Rectal smooth muscle tissue (tissue), 1 donor: ENCODE data around the gene PARS2.
A peak's percentile ranks its signal among the peaks of the same experiment; 100 is the strongest.

ENCODE experiments used
- H3K27ac ChIP-seq: one replicate; pipeline ENCODE4 v1.7.0; 2013; ENCODE audit warnings: low read depth, low read length, inconsistent platforms
- H3K27me3 ChIP-seq: one replicate; pipeline ENCODE4 v1.7.0; 2013; ENCODE audit warnings: low read length; ENCODE audit not compliant: control insufficient read depth, insufficient read depth
- H3K36me3 ChIP-seq: one replicate; pipeline ENCODE4 v1.7.0; 2013; ENCODE audit warnings: low read length; ENCODE audit not compliant: control insufficient read depth, insufficient read depth
- H3K4me1 ChIP-seq: one replicate; pipeline ENCODE4 v1.7.0; 2013; ENCODE audit warnings: low read length; ENCODE audit not compliant: control insufficient read depth, insufficient read depth
- H3K4me3 ChIP-seq: one replicate; pipeline ENCODE4 v1.7.0; 2013; ENCODE audit warnings: low read length
- H3K9ac ChIP-seq: one replicate; pipeline ENCODE4 v1.7.0; 2013; ENCODE audit warnings: low read length

PARS2 gene

GRCh38 chr1:54795841-54796468 is 31.6 kb upstream of the PARS2 start:
- no peak overlapping the region for H3K27ac ChIP-seq
- no peaks in the 10 kb centered on the region for H3K36me3 ChIP-seq
- H3K27me3 ChIP-seq, result no peaks in the 10 kb centered on the region
- peaks cover 4% of the 10 kb centered on the region for H3K4me1 ChIP-seq
- no peak overlapping the region for H3K4me3 ChIP-seq
- H3K9ac ChIP-seq, result no peak overlapping the region

- Histone ChIP-seq H3K9ac (no peak overlapping the region), H3K36me3 (no peaks in the 10 kb centered on the region), H3K4me1 (peaks cover 4% of the 10 kb centered on the region), H3K27me3 (no peaks in the 10 kb centered on the region), H3K27ac (no peak overlapping the region), H3K4me3 (no peak overlapping the region)
Measured at GRCh38 chr1:54795356-54795665, 31.0 kb upstream of the PARS2 start.

- Histone ChIP-seq H3K4me3 (no peak overlapping the region), H3K9ac (no peak overlapping the region), H3K4me1 (peaks cover 4% of the 10 kb centered on the region), H3K27me3 (no peaks in the 10 kb centered on the region), H3K36me3 (peaks cover 3% of the 10 kb centered on the region), H3K27ac (no peak overlapping the region)
Measured at GRCh38 chr1:54794451-54795355, 30.4 kb upstream of the PARS2 start.

- Histone ChIP-seq H3K27ac (peak overlapping the region; percentile 59), H3K4me3 (no peak overlapping the region), H3K9ac (no peak overlapping the region), H3K27me3 (no peaks in the 10 kb centered on the region), H3K36me3 (peaks cover 4% of the 10 kb centered on the region), H3K4me1 (peaks cover 4% of the 10 kb centered on the region)
Measured at GRCh38 chr1:54792686-54793282, 28.5 kb upstream of the PARS2 start.

DNA sequence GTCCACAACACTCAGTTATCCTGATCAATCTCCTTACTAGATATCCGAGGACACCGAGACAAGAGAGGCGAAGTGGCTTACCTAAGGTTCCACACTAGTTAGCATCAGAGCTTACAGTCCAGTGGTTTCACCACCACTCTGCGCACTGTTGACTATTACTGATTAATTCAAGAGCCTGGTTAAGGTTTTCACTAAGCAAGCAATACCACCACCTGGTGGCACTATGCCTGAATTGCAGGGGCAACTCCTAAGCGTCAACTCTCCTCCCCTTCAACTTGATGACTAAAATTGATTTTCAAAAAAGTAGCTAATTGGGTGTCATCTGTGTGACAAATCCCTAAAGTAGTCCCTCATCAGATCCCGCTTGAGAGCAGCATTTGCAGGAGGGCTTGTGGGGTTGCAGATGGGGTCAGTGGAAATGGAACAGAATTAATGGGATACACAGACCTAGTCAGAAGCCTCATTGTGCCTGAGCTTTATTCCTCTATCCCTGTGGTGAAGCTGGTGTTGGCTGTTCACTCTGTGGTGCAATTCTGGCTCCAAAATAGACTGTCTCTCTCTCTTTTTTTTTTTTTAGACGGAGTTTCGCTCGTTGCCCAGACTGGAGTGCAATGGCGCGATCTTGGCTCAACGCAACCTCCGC is 27.7 kb upstream of the PARS2 start:
- Histone ChIP-seq H3K27me3 (no peaks in the 10 kb centered on the region), H3K27ac (no peak overlapping the region), H3K4me3 (no peak overlapping the region), H3K4me1 (peaks cover 4% of the 10 kb centered on the region), H3K36me3 (peaks cover 4% of the 10 kb centered on the region), H3K9ac (no peak overlapping the region)

- Histone ChIP-seq H3K27ac (no peak overlapping the region), H3K36me3 (peaks cover 4% of the 10 kb centered on the region), H3K9ac (no peak overlapping the region), H3K4me3 (no peak overlapping the region), H3K4me1 (peaks cover 4% of the 10 kb centered on the region), H3K27me3 (no peaks in the 10 kb centered on the region)
Measured at GRCh38 chr1:54788459-54788858, 24.1 kb upstream of the PARS2 start.

- Histone ChIP-seq H3K9ac (no peak overlapping the region), H3K4me1 (peaks cover 4% of the 10 kb centered on the region), H3K27me3 (no peaks in the 10 kb centered on the region), H3K4me3 (no peak overlapping the region), H3K27ac (no peak overlapping the region), H3K36me3 (peaks cover 4% of the 10 kb centered on the region)
Measured at GRCh38 chr1:54787604-54788003, 23.3 kb upstream of the PARS2 start.

- H3K27ac ChIP-seq, result no peak overlapping the region
- no peak overlapping the region for H3K9ac ChIP-seq
- no peaks in the 10 kb centered on the region for H3K4me1 ChIP-seq
- no peak overlapping the region for H3K4me3 ChIP-seq
- H3K36me3 ChIP-seq, result peaks cover 4% of the 10 kb centered on the region
- H3K27me3 ChIP-seq, result no peaks in the 10 kb centered on the region
Measured at GRCh38 chr1:54786778-54787177, 22.5 kb upstream of the PARS2 start.

GRCh38 chr1:54784066-54784465 is 19.7 kb upstream of the PARS2 start:
- H3K27me3 ChIP-seq, result no peaks in the 10 kb centered on the region

DNA sequence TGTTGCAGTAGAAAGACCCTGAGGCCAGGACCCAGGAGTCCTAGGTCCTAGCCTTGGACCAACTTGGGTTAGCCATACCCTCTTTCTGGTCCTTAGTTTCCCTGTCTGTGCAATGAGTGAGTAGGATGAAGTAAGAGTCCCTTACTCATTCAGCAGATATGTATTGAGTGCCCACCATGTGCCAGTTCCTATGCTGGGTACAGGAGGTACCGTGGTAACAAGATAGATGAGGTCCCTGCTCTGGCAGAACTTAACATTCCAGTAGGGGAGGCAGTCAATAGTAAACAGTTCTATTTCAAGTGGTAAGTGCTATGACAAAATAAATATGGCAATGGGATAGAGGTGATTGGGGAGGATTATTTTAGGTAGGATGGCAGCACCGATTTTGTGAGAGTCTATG is 18.3 kb upstream of the PARS2 start:
- Histone ChIP-seq H3K27ac (no peak overlapping the region), H3K4me3 (no peak overlapping the region), H3K9ac (no peak overlapping the region), H3K36me3 (peaks cover 2% of the 10 kb centered on the region), H3K4me1 (no peaks in the 10 kb centered on the region), H3K27me3 (no peaks in the 10 kb centered on the region)

More at GRCh38 chr1:54784066-54784465, 19.7 kb upstream of the PARS2 start:
- no peak overlapping the region for H3K27ac ChIP-seq
- H3K9ac ChIP-seq, result no peak overlapping the region
- peaks cover 2% of the 10 kb centered on the region for H3K36me3 ChIP-seq
- H3K4me3 ChIP-seq, result no peak overlapping the region
- no peaks in the 10 kb centered on the region for H3K4me1 ChIP-seq

DNA sequence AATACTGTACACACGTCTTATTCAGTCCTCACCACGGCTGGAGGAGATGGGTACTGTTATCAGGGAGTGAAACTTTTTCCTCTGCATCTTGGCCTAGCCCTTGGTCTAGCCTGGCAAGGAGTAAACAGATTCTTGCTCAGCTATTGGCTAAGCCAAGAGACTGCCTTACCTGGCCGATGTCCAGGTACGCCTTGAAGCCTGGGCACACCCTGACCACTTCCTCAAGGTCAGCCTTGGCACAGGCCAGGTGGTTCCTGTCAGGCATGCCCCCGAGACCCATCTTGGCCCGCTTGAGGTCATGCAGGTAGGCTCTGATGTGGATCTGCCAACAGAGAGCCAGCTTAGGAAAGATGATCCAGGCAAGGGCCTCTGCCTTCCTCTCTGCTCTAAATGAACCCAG is 17.8 kb upstream of the PARS2 start:
- no peaks in the 10 kb centered on the region for H3K27me3 ChIP-seq
- H3K27ac ChIP-seq, result no peak overlapping the region
- no peak overlapping the region for H3K4me3 ChIP-seq
- H3K4me1 ChIP-seq, result peaks cover 2% of the 10 kb centered on the region
- H3K36me3 ChIP-seq, result peaks cover 2% of the 10 kb centered on the region
- H3K9ac ChIP-seq, result no peak overlapping the region

DNA sequence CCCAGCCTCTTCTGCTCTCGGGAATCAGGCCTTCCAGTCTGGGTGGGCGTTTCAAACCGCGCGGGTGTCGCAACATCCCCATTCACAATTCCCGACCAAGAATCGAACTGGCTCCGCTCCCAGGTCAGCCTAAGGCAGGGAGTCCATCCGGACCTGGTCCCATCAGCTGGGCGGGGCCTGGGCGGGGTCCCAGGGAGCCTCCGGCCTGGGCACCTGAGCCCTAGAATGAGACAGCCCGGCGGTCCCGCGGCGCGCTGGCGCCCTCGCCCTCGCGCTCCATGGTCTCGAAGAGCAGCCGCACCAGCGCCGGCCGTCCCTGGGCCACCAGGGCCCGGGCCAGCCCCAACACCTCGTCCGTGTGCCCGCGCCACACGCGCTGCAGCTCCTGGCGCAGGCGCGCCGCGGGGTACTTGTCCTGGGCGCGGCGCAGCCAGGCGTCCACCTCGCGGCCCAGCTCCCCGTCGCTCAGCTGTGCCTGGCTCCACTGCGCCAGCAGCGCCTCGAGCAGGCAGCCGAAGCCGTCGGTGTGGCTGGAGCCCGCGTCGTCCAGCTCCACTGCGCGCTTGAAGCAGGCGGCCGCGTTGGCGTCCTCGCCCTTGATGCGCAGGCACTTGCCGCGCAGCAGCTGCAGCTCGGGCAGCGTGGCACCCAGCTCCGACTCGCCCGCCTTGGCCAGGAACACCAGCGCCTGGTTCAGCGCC is 16.9 kb upstream of the PARS2 start:
- no peak overlapping the region for H3K27ac ChIP-seq
- H3K36me3 ChIP-seq, result peaks cover 2% of the 10 kb centered on the region
- no peak overlapping the region for H3K4me3 ChIP-seq
- H3K9ac ChIP-seq, result no peak overlapping the region
- H3K27me3 ChIP-seq, result no peaks in the 10 kb centered on the region
- peaks cover 7% of the 10 kb centered on the region for H3K4me1 ChIP-seq
